Measurements from ENCODE around the gene LGI4. TPM values are rescaled to one million over a fixed set of nuclear protein-coding genes. Genes with fewer than 3 reads are reported as not detected.

Gene LGI4
- total and polyA plus RNA-seq, 2 experiments from 2014 or later: 3.4 to 4.3 TPM

DNA sequence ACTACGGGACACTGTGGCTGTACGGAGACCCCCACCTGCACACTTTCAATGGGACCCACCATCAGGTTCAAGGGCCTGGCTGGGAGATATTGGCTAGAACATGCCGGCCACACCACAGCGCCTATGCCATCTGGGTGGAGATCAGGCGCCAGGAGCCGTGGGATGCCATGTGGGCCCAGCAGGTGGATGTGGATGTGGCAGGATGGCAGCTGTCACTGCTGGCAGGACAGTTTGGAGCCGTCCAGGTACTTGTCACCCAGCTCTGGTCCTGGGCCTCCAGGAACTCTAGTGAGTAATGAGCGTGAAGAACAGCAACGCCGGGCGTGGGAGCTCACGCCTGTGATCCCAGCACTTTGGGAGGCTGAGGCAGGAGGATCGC, 35.0 kb downstream of the LGI4 start (continued):
- TF ChIP-seq, protein P1, sequence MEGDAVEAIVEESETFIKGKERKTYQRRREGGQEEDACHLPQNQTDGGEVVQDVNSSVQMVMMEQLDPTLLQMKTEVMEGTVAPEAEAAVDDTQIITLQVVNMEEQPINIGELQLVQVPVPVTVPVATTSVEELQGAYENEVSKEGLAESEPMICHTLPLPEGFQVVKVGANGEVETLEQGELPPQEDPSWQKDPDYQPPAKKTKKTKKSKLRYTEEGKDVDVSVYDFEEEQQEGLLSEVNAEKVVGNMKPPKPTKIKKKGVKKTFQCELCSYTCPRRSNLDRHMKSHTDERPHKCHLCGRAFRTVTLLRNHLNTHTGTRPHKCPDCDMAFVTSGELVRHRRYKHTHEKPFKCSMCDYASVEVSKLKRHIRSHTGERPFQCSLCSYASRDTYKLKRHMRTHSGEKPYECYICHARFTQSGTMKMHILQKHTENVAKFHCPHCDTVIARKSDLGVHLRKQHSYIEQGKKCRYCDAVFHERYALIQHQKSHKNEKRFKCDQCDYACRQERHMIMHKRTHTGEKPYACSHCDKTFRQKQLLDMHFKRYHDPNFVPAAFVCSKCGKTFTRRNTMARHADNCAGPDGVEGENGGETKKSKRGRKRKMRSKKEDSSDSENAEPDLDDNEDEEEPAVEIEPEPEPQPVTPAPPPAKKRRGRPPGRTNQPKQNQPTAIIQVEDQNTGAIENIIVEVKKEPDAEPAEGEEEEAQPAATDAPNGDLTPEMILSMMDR (conservative IDR thresholded peaks at IDR 0.05; ENCODE audit: low read depth in 2 of 2): no peak
- TF ChIP-seq ZNF114 (CRISPR knock-in tag; IDR thresholded peaks at IDR 0.05): no peak

GRCh38 chr19:35099155-35099896, 35.5 kb downstream of the LGI4 start:
- H3K9me2 ChIP-seq (ENCODE audit: insufficient read depth): no peaks in the 10 kb centered on the region
- H2AFZ ChIP-seq: no peak overlapping the region
- H3K4me2 ChIP-seq: no peak overlapping the region
- H3K27me3 ChIP-seq (ENCODE audit: insufficient read depth): no peaks in the 10 kb centered on the region
- no peaks in the 10 kb centered on the region for H3K79me2 ChIP-seq (replicated peaks; ENCODE audit: insufficient read depth)
- no peak for TF ChIP-seq EZH2 (IDR thresholded peaks at IDR 0.05; ENCODE audit: low read depth, unreplicated experiment)
- no peak for TF ChIP-seq ZNF114 (CRISPR knock-in tag; IDR thresholded peaks at IDR 0.05)
- TF ChIP-seq, protein P2, sequence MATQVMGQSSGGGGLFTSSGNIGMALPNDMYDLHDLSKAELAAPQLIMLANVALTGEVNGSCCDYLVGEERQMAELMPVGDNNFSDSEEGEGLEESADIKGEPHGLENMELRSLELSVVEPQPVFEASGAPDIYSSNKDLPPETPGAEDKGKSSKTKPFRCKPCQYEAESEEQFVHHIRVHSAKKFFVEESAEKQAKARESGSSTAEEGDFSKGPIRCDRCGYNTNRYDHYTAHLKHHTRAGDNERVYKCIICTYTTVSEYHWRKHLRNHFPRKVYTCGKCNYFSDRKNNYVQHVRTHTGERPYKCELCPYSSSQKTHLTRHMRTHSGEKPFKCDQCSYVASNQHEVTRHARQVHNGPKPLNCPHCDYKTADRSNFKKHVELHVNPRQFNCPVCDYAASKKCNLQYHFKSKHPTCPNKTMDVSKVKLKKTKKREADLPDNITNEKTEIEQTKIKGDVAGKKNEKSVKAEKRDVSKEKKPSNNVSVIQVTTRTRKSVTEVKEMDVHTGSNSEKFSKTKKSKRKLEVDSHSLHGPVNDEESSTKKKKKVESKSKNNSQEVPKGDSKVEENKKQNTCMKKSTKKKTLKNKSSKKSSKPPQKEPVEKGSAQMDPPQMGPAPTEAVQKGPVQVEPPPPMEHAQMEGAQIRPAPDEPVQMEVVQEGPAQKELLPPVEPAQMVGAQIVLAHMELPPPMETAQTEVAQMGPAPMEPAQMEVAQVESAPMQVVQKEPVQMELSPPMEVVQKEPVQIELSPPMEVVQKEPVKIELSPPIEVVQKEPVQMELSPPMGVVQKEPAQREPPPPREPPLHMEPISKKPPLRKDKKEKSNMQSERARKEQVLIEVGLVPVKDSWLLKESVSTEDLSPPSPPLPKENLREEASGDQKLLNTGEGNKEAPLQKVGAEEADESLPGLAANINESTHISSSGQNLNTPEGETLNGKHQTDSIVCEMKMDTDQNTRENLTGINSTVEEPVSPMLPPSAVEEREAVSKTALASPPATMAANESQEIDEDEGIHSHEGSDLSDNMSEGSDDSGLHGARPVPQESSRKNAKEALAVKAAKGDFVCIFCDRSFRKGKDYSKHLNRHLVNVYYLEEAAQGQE (IDR thresholded peaks at IDR 0.05; ENCODE audit: unreplicated experiment): no peak
- 0 out of 2 replicates have a peak, but pooled peaks cover 3% of the 10 kb centered on the region for H3F3A ChIP-seq (replicated peaks; ENCODE audit: low read depth)
- no peaks in the 10 kb centered on the region for H4K20me1 ChIP-seq (replicated peaks; ENCODE audit: insufficient read depth)
- no peak overlapping the region for H3K4me3 Mint-ChIP-seq
- ATAC-seq (no peak), DNase-seq (ENCODE audit: low spot score) (no peak)
- H3K27me3 Mint-ChIP-seq (ENCODE audit: insufficient read depth, low read depth, poor library complexity): peaks cover 12% of the 10 kb centered on the region
- no peak overlapping the region for H3K4me3 ChIP-seq
- H3K36me3 Mint-ChIP-seq (ENCODE audit: low read depth): no peaks in the 10 kb centered on the region
- H3K4me1 ChIP-seq (ENCODE audit: insufficient read depth): no peaks in the 10 kb centered on the region; the same call in 1 of the 2 replicates
- no peak overlapping the region for H3K27ac Mint-ChIP-seq
- no peak overlapping the region for H3K27ac ChIP-seq (ENCODE audit: low read depth)
- peaks cover 4% of the 10 kb centered on the region for H3K4me1 Mint-ChIP-seq
- no peaks in the 10 kb centered on the region for H3K36me3 ChIP-seq (ENCODE audit: insufficient read depth)
- no peaks in the 10 kb centered on the region; the same call in 2 of the 3 replicates for H3K9me3 Mint-ChIP-seq

- ATAC-seq (no peak), DNase-seq (ENCODE audit: low spot score) (no peak)
- H3F3A ChIP-seq (replicated peaks; ENCODE audit: low read depth): 0 out of 2 replicates have a peak, but pooled peaks cover 3% of the 10 kb centered on the region
- H3K9me3 Mint-ChIP-seq: no peaks in the 10 kb centered on the region; the same call in 2 of the 3 replicates
- peaks cover 5% of the 10 kb centered on the region for H3K27me3 Mint-ChIP-seq (ENCODE audit: insufficient read depth, low read depth, poor library complexity)
- H3K4me2 ChIP-seq: no peak overlapping the region
- H3K27ac ChIP-seq (ENCODE audit: low read depth): no peak overlapping the region
- no peaks in the 10 kb centered on the region for H3K27me3 ChIP-seq (ENCODE audit: insufficient read depth)
- H3K36me3 ChIP-seq (ENCODE audit: insufficient read depth): no peaks in the 10 kb centered on the region
- no peaks in the 10 kb centered on the region for H3K36me3 Mint-ChIP-seq (ENCODE audit: low read depth)
- no peak overlapping the region for H3K27ac Mint-ChIP-seq
- H3K79me2 ChIP-seq (replicated peaks; ENCODE audit: insufficient read depth): no peaks in the 10 kb centered on the region
- no peak overlapping the region for H3K4me3 Mint-ChIP-seq
- H3K4me1 Mint-ChIP-seq: peaks cover 4% of the 10 kb centered on the region
- H3K4me1 ChIP-seq (ENCODE audit: insufficient read depth): no peaks in the 10 kb centered on the region; the same call in 1 of the 2 replicates
- no peak overlapping the region for H3K4me3 ChIP-seq
- no peaks in the 10 kb centered on the region for H3K9me2 ChIP-seq (ENCODE audit: insufficient read depth)
- H4K20me1 ChIP-seq (replicated peaks; ENCODE audit: insufficient read depth): no peaks in the 10 kb centered on the region
- no peak overlapping the region for H2AFZ ChIP-seq
- TF ChIP-seq, protein P3, sequence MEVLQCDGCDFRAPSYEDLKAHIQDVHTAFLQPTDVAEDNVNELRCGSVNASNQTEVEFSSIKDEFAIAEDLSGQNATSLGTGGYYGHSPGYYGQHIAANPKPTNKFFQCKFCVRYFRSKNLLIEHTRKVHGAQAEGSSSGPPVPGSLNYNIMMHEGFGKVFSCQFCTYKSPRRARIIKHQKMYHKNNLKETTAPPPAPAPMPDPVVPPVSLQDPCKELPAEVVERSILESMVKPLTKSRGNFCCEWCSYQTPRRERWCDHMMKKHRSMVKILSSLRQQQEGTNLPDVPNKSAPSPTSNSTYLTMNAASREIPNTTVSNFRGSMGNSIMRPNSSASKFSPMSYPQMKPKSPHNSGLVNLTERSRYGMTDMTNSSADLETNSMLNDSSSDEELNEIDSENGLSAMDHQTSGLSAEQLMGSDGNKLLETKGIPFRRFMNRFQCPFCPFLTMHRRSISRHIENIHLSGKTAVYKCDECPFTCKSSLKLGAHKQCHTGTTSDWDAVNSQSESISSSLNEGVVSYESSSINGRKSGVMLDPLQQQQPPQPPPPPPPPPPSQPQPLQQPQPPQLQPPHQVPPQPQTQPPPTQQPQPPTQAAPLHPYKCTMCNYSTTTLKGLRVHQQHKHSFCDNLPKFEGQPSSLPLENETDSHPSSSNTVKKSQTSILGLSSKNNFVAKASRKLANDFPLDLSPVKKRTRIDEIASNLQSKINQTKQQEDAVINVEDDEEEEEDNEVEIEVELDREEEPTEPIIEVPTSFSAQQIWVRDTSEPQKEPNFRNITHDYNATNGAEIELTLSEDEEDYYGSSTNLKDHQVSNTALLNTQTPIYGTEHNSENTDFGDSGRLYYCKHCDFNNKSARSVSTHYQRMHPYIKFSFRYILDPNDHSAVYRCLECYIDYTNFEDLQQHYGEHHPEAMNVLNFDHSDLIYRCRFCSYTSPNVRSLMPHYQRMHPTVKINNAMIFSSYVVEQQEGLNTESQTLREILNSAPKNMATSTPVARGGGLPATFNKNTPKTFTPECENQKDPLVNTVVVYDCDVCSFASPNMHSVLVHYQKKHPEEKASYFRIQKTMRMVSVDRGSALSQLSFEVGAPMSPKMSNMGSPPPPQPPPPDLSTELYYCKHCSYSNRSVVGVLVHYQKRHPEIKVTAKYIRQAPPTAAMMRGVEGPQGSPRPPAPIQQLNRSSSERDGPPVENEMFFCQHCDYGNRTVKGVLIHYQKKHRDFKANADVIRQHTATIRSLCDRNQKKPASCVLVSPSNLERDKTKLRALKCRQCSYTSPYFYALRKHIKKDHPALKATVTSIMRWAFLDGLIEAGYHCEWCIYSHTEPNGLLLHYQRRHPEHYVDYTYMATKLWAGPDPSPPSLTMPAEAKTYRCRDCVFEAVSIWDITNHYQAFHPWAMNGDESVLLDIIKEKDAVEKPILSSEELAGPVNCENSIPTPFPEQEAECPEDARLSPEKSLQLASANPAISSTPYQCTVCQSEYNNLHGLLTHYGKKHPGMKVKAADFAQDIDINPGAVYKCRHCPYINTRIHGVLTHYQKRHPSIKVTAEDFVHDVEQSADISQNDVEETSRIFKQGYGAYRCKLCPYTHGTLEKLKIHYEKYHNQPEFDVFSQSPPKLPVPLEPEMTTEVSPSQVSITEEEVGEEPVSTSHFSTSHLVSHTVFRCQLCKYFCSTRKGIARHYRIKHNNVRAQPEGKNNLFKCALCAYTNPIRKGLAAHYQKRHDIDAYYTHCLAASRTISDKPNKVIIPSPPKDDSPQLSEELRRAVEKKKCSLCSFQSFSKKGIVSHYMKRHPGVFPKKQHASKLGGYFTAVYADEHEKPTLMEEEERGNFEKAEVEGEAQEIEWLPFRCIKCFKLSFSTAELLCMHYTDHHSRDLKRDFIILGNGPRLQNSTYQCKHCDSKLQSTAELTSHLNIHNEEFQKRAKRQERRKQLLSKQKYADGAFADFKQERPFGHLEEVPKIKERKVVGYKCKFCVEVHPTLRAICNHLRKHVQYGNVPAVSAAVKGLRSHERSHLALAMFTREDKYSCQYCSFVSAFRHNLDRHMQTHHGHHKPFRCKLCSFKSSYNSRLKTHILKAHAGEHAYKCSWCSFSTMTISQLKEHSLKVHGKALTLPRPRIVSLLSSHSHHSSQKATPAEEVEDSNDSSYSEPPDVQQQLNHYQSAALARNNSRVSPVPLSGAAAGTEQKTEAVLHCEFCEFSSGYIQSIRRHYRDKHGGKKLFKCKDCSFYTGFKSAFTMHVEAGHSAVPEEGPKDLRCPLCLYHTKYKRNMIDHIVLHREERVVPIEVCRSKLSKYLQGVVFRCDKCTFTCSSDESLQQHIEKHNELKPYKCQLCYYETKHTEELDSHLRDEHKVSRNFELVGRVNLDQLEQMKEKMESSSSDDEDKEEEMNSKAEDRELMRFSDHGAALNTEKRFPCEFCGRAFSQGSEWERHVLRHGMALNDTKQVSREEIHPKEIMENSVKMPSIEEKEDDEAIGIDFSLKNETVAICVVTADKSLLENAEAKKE (CRISPR knock-in tag; IDR thresholded peaks at IDR 0.05): no peak
- TF ChIP-seq NANOG (IDR thresholded peaks at IDR 0.05; ENCODE audit: borderline replicate concordance): no peak
Observed at GRCh38 chr19:35098413-35099049, 36.3 kb downstream of the LGI4 start.

Measured in GM23338 (cell line).